GM04504 (cell line): ENCODE data around the gene CLASRP.

Experiments used
- DNase-seq: peaks from one replicate; pipeline ENCODE4 v3.0.0-alpha.2; 2012; ENCODE audit warnings: low read depth

CLASRP gene

DNA sequence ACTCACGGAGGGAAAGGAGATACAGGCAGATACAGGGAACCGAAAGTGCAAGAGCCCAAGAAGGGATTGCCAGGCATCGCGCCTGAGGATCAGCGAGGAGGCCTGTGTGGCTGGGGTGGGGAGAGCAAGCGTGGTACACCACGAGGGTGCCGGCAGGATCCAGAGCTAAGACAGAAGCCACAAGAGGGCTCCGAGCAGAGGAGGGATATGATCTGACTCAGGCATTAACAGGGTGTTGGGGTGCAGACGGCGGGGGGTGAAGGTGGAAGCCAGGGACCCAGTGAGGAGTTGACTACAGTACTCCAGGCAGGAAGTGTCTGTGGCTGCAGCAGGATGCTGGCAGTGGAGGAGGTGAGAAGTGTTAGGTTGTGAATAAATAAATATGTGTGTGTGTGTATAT, 48.7 kb downstream of the CLASRP start:
- no peak for DNase-seq

DNA sequence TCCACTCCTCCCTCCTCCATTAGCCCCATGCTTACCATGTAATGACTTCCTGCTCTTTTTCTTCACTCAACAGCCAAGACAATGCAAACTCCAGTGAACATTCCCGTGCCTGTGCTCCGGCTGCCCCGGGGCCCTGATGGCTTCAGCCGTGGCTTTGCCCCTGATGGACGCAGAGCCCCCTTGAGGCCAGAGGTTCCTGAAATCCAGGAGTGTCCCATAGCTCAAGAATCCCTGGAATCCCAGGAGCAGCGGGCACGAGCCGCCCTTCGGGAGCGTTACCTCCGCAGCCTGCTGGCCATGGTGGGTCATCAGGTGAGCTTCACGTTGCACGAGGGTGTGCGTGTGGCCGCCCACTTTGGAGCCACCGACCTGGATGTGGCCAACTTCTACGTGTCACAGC, 51.2 kb downstream of the CLASRP start:
- DNase-seq, result no peak

DNA sequence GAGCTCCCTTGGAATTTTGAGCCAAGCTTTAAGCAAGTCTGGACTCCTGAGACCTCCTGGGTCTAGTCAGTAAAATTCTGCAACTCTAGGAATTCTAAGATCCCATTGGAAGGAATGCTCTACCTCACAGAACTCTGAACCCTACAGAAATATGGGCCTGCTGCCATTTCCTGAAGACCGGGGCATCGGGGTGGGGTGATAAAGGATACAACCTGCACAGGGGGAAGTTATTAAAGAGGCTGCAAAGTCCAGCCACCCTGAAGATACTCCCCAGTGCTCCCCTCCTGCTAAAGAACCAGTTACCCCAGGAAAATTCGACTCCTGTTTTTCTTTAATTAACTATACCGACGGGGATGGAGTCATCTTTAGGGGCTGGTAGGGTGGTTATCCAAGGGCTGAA, 51.8 kb downstream of the CLASRP start:
- DNase-seq, result no peak

DNA sequence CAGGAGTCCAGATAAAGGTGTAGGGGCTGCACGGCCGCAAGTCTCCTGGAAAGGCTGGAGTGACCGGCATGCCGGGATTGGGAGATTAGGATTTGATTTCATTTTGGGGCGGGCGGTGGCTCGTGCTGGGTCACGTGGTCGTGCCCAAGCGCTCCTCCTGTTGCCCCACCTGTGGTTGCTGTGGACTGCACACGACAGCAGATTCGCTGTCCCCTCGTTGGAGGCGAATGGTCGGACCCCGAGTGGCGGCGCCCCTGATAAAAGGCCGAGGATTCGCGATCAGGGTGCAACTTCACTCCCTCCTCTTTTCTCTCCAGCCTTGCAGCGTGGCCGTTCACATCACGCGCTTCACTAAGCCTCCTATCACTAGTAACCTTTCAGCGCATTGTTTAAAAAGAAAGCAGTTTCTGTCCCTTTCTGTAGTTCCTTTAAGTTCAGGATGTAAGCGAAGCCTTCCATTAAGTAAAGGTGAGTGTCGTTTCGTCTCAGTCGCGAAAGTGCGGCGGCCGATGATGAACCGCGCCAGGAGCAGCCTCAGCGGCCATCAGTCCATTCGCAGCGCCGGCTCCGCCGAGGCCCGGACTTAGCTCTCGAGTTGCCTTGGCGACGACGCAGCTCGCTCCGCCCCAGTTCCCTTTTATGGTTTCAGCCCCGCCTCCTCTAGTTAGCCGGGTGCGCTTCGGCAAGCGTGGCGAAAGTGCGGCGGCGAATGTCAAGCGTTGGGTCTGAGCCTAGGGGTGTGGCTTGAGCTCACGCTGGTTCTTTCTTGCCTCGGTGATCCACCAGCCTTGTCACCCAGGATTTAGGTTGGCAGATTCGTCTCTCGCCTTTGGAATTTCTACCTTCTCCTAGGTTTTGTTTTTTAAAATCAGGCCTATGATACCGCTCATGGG, 52.4 kb downstream of the CLASRP start:
- peak; percentile 97 for DNase-seq

DNA sequence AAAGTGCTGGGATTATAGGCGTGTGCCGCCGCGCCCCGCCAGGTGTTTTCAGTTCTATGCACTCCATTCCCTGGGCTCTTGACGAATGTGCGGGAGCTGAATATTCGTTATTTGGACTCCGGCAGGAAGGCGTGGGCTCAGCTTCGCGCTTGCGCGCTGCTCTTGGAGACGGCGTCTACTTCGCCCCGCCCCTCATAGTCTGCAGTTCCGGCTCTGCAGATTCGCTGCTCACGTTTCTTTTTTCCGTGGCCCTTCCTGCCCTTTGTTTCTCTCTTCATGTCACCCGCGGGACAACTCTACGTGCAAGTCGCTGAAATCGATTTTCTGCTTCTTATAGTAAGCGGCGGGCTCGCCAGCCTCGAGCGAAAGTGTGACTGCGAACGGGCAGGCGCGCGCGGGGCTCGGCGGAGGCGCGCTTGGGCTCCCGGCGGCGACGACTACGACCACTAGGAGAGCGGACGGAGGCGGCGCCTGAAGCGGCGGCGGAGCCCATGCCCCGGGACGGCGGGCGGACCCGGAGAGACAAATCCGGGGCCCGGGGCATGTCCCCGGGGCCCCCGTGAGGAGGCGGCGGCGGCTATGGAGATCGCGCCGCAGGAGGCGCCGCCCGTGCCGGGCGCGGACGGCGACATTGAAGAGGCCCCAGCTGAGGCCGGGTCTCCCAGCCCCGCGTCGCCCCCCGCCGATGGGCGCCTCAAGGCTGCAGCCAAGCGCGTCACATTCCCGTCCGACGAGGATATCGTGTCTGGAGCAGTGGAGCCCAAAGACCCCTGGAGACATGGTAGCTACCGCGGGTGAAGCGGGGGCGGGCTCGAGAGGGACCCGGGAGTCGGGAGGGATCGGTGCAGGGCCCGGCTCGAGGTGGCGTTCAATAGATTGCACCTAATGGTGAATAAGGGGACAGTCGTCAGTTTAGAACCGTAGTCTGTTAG, 54.2 kb downstream of the CLASRP start, which contains the start of gene PPP1R37:
Gene PPP1R37 (plus strand): TSS at position 433 of the 932 bp plus-strand sequence. CDS start 147 bp downstream, at position 580.
- peak; percentile 94 for DNase-seq

DNA sequence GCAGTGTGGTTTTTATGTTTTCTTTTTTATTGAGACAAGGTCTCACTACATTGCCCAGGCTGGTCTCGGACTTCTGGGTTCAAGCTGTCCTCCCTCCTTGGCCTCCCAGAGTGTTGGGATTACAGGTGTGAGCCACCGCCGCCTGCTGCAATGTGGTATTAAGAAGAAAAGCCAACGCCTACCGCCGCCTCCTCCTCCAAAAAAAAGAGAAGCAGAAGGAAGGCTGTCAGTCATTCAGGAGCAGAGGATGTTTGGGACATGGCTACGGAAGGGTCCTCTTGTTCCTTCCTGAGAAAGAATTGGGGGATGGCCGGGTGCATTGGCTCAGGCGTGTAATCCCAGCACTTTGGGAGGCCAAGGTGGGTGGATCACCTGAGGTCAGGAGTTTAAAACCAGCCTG, 55.3 kb downstream of the CLASRP start:
- DNase-seq, result no peak

DNA sequence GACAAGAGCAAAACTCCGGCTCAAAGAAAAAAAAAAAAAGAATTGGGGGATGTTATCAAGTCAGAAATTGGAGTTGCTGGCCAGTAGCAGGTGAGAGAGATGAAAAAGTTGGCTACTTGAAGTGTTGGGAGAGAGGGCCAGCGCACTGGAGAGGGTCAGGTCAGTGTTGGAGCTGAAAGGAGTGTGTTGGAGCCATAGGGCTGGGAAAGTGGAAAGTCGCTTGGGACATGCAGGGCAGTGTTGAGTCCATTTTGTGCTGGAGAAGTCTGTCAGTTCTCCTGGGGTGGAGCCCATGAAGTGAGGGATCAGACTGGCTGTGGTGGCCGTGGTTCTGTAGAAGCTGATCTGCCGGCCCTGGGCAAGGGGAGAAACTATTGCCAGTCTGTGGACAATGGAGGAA, 55.9 kb downstream of the CLASRP start:
- DNase-seq, result no peak

DNA sequence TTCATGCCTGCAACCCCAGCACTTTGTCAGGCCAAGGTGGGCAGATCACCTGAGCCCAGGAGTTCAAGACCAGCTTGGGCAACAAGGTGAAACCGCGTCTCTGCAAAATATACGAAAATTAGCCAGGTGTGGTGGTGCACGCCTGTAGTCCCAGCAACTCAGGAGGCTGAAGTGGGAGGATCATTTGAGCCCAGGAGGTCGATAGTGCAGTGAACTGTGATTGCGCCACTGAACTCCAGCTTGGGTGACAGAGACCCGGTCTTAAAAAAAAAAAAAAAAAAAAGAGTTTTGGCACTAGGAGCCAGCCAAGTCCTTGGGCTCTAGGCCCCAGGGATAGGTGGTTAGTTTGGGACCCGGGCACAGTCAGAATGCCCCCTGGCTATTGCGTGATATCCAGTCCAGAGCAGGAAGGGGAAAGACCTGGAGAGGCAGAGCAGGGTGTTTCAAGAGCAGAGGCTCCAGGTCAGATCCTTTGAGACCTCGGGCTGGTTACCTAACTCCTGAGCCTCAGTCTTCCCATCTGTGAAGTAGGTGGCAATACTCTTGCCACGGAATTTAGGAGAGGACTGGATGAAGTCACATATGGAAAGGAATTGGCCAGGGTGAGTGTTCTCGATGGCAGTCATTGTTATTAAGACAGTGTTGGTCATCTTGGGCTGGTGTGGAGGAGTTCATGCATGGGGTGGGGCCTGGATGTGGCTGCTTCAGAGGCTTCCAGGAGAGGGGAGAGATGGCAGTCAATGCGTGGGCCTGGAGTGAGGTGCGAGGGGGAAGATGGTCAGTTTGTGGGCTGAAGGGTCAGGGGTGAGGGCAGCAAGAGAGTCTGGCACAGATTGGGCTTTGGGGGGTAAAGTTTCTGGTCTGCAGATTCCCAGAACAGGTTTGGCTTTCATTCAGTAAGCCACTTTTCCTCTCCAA, 56.9 kb downstream of the CLASRP start:
- no peak for DNase-seq

DNA sequence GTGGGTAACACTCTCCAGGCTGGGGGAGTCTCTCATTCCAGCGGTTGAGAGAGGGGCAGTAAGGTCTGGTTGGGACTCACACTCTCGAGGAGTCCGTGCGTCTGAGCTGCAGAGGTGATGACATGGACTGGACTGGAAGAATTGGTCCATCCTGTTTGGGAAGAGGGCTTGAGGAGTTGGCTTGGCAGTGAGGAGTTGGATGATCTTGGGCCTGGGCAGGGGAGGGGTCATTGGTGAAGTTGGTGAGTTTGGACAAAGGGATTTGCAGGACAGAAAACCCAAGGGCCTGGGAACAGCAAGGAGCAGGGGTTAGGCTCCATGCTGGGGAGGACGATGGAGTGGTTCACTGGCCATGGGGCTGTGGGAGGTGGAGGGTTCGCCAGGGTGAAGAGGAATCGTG, 57.9 kb downstream of the CLASRP start:
- no peak for DNase-seq

DNA sequence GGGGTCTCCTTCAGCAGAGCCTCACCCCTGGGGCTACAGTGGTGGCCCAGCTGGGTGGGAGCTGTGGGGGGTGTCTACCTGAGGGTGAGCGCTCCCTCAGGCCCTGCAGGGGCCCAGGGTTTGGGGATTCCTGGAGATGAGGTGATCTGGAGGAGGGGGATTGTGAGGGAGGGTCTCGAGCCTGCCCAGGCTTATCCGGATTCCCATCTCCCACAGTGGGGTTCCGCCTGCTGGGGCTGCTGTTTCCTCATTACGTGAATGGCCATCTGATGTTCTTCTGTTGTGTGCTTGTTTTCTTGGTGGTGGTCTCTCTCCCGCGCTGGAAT, 58.6 kb downstream of the CLASRP start:
- no peak for DNase-seq

DNA sequence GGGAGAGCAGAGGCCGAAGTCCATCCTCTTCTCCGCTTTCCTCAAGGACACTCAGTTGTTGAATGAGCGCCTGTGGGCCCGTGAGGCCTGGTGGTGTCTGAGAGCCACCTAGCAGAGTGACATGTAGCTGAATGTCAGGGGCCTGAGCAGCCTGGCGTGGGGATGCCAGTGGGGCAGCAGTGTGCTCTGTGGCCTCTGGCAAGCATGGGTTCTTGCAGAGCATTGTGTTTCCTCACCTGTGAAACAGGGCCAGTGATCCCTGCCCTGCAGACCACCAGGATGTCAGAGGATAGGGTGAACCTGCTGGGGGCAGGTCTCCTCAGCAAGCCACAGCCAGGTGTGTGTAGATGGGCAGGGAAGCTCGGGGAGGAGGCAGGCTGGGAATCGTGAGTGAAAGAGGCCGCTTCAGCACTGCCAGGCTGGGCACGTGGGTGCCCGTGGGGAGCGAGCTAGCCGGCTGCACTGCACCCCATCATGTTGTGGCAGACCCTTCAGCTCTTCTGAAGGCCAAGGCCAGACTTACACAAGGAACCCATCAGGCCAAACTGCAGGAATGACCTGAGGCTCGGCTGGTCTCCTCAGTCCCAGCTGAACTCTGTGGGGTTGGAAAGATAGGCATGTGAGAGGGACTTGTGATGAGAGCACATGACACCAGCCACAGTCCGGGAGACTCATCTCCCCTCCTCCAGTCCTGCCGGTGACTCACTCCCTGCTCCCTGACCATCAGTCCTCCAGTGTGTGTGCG, 59.1 kb downstream of the CLASRP start:
- DNase-seq, result peak; percentile 84

DNA sequence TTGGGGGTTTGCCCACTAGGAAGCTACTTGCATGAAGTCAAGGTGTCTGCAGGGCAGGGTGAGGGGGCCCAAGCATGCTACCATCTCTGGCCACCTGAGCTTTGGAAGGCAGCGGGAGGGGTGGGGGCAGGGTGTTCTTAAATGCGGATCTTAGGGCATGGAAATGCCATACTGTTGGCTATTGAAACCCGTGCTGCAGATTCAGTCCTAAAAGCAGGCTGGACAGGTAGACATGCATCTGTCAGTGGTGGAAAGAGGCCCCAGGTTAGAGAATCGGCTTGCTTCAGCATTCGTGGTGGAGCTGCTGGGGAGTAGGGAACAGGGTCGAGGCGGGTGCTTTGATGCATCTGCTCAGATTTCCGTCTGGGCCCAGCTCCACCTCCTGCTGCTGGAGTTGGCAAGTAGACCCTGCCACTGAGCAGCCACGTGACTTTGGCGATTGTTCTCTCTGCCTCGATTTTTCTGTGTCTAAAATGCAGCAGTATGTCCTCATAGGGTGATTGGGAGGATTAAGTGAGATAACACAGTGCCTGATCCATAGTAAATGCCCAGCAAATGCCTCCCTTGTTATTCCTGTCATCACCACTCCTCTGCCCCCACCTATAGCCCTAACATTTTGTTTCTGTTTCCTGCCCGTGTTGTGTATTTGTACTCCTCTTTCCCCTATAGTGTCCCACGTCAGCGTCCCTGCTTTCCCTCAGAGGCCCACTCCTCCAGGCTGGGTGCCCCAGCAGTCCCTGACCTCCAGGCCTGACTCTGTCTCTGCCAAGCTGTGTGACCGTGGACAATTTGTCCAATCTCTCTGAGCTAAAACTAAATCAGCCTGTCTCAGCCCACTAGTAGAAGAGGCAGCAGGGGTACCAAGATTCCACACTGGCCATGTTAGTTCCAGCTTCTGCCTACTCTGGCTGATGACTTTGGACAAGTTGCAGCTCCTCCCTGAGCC, 59.9 kb downstream of the CLASRP start:
- no peak for DNase-seq

DNA sequence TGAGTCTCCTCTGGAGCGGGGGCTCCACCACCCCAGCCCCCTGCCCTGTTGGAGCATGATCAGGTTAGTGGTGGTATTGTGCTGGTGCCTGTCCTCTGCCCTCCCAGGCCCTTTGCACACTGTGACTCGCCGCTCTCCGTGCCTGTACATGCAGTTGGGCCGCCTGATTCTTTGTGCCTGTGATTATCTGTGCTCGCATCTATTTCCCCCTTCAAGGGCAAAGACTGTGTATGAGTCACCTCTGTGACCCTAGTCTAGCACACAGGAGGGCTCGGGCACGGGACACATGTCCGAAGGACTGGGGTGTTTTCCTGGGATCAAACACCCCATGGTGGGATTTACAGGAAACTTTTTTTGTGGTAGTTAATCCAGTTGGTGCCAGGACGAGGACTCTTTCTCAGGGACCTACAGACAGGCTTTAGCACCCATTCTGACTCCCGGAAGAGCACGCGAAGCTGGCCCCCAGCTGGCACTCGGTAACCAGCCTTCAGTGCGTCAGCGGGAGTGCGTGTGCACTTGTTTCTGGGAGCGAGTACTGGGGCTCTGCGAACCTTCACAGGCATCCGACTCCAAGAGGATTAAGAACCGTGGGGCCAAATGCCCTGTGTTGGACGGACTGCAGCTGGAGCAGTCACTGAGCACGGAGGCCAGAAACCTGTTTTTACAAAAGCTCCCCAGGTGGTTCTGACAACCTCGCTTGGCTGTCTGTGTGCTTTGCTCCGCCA, 60.8 kb downstream of the CLASRP start:
- DNase-seq, result no peak

DNA sequence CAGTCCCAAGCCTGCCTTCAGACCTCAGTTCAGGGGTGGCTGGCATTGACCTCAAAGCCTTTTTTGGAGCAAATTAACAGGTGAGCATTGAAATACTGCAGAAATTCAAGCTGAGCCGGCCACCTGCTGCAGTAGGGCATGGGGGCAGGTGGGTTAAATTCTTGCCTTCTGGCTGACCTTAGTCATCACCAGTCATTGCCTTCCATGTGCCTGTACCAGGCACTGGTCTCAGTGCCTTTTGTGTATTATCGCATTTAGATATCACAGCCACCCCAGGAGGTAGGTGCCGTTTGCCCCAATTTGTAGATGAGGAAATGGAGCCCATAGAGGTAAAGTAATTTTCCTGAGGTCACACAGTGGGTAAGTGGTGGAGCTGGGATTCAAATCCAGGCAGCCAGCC, 61.4 kb downstream of the CLASRP start:
- no peak for DNase-seq

DNA sequence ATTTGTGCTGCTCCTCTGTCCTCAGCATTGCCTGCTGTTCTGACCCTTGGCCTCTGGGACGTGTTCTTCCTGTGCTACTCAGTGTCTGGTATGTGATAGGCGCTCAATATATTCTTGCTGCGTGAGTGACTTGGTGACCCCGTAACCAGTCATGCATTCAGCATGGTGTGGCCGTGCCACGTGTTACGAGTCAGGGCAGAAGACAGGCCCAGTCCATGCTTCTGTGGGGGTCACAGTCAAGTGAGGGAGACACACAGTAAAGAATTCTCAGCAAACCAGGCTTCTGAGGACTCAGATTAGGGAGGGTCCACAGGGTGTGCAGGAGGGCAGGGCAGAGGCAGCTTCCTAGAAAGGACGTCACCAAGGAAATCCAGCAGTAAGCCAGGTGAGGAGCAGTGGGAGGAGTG, 62.0 kb downstream of the CLASRP start:
- DNase-seq, result no peak

DNA sequence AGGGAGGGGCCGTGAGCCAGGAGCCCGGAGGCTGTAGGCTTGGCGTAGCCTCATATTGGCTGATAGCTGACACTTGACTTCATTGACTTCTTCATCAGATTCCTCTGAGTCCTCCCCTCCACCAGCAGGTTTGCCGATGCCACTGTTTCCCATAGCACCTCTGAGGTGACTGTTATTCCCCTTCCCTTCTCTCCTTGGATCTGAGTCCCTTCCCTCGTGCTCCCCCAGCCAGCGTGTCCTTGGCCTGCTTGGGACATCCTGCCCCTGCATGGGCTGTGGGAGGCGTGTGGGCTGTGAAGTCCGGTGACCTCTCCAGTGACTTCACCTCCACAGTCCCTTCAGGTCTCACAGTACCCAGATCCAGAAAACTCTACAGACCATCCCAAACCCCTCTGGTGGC, 63.0 kb downstream of the CLASRP start:
- DNase-seq, result no peak

DNA sequence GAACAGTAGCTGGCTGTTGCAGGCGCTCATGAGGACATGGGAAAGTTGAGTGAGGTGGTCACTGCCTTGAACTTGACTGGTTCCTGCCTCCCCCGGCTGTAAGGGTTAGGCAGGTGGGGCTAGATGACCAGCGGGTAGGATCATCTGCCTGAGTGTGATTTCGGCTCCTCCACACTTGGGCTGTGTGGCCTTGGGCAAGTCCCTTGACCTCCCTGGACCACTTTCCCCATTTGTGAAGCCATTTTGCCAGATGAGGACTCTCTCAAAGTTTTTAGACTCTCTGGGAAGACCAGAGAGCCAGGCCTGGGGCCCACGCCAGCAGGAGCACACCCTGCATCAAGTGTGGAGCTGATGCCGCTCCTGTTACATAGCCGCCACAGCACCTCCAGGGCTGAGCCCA, 63.6 kb downstream of the CLASRP start:
- no peak for DNase-seq

DNA sequence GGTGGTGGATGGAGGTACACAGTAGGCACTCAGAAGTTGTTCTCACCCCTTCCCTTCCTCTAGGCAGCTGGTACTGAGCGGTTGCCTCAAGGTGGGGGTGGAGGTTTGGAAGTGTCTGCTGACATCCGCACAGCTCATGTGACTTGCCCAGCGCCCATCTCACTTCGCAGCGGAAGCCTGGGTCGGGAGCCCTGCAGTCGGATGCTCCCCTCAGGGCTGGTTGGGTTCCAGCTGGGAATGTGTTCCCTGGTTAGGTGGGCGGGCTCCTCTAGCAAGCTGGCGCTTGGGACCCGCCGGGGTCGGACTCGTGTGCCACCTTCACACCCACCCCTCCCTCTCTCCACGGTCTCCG, 64.3 kb downstream of the CLASRP start:
- no peak for DNase-seq

DNA sequence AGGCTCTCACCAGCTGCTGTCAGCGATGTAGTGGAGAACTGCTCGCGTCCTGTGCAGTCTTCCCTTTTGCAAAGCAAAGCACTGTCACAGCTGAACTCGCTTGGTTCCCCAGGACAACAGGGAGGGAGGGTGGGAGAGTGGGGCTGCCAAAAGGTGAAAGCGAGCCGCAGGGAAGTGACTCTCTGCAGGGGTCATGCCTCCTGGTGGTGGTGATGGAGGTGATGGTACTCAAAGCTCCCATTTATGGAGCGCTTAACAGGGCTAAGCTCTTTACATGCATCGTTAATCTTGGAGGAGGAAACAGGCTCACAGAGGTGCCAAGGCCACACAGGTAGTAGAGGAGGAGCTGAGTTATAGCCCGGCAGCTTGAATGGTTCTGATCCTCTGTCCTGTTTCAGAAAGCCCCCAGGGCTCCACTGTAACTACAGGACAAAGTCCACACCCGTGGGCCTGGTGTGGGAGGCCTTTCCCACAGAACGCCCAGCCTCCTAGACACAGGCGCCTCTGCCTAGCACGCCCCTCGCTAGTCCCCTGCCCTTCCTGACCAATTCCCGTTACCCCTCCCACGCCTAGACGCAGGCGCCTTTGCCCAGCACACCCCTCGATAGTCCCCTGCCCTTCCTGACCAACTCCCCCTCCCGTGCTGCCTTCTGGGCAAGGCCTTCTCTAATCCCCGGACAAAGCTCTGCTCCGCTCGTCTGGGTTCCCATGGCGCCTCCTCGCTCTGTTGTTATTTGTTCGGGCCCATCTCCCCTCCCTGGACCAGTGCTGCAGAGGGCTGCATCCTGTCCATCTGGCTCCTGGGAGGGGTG, 64.9 kb downstream of the CLASRP start:
- no peak for DNase-seq
